Central memory CD8-positive, alpha-beta T cell (primary cell): ENCODE measurements around the gene FXYD5.

Experiments used
- ATAC-seq: fragments of 150-1000 bp; cut with Tn5 transposase; replicated peaks from 2 replicates; pipeline ENCODE4 v1.10.0; 2022; ENCODE audit warnings: mild to moderate bottlenecking, moderate FRiP score, moderate number of reproducible peaks; ENCODE audit not compliant: poor library complexity, severe bottlenecking; ENCODE audit errors: extremely low read depth
- DNase-seq, 2 donors: peaks; one replicate each; pipeline ENCODE4 v3.0.0; 2021; ENCODE audit warnings: low spot score in 2 of 2
- H3K27ac Mint-ChIP-seq: one replicate; pipeline ENCODE4 v1.8.0; 2022; ENCODE audit warnings: low read depth, mild to moderate bottlenecking, moderate library complexity, mixed read lengths
- H3K27me3 Mint-ChIP-seq: one replicate; pipeline ENCODE4 v1.8.0; 2022; ENCODE audit warnings: mixed read lengths
- H3K36me3 Mint-ChIP-seq: one replicate; pipeline ENCODE4 v1.8.0; 2022; ENCODE audit warnings: mild to moderate bottlenecking, moderate library complexity, mixed read lengths; ENCODE audit not compliant: insufficient read depth
- H3K4me1 Mint-ChIP-seq: one replicate; pipeline ENCODE4 v1.8.0; 2022; ENCODE audit warnings: mixed read lengths
- H3K4me3 Mint-ChIP-seq: one replicate; pipeline ENCODE4 v1.8.0; 2022; ENCODE audit warnings: mild to moderate bottlenecking, moderate library complexity, mixed read lengths
- H3K9me3 Mint-ChIP-seq: one replicate; pipeline ENCODE4 v1.8.0; 2022; ENCODE audit warnings: mixed read lengths

Gene FXYD5, protein sequence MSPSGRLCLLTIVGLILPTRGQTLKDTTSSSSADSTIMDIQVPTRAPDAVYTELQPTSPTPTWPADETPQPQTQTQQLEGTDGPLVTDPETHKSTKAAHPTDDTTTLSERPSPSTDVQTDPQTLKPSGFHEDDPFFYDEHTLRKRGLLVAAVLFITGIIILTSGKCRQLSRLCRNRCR

DNA sequence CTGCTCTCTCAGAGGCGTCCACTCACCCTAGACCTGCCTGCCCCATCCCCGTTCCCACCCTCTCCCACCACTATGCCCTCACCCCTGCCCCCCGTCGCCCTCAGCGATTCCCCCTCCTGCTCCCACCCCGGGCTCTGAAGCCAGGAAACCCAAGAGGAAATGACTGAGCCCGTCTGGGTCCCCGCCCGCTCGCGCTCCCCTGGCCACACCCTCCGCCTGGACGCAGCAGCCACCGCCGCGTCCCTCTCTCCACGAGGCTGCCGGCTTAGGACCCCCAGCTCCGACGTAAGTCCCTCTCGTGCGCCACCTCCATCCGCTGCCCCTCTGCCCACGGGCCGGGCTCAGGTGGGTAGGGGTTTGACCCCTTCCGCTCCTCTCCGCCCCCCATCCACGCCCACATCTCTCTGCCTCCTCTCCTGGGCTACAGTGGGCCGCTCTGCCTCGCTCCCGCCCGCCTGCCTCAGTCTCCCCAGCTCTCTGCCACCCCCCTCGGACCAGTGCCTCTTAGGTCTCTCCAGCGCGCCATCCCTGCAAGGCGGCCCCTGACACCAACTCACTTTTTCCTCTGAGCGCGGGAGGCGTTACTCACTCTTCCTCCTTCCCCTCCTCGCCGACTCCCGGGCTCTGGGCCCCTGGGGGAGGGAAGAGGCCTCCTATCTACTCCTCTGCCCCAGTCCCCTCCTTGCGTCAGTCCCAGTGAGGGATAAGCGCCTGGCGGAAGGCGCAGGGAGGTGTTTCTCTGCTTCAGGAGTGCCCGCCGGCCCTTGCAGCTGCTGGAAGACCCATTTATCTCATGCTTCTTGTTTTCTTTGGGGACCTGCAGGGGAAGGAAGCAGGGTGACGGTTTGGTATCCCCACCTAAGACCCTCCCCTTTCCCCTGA, at the start of gene FXYD5:
Gene FXYD5, plus strand, starts transcription at position 211 of the 882 bp plus-strand sequence. CDS start 816 bp downstream, outside the sequence.
- peaks cover 41% of the 10 kb centered on the region for H3K36me3 Mint-ChIP-seq
- peaks cover 51% of the 10 kb centered on the region for H3K4me1 Mint-ChIP-seq
- peak within 1 kb of the TSS; percentile 100 for H3K4me3 Mint-ChIP-seq
- ATAC-seq (peak; percentile 75), DNase-seq (peak; percentile 41 to 48)
- no peaks in the 10 kb centered on the region for H3K27me3 Mint-ChIP-seq
- peak within 1 kb of the TSS; percentile 99 for H3K27ac Mint-ChIP-seq
- H3K9me3 Mint-ChIP-seq = no peaks in the 10 kb centered on the region

DNA sequence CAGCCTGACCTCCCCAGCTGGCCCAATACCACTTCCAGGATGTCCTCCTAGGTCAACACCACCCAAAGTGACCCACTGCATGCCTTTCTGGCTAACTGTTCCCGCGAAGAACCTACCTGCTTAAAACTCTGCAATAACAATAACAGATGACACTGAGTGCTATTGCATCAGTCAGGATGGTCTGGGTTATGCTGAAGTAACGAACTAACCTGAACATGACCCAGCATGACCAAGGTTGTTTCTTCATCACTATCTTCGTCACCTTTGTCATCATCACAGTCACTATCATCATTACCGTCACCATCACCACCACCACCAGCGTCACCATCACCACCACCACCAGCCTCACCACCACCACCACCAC, 49.5 kb upstream of the FXYD5 start:
- ATAC-seq (no peak), DNase-seq (no peak)
- no peak overlapping the region for H3K4me3 Mint-ChIP-seq
- H3K9me3 Mint-ChIP-seq = no peaks in the 10 kb centered on the region
- no peaks in the 10 kb centered on the region for H3K27me3 Mint-ChIP-seq
- H3K27ac Mint-ChIP-seq = no peak overlapping the region
- peaks cover 3% of the 10 kb centered on the region for H3K36me3 Mint-ChIP-seq
- H3K4me1 Mint-ChIP-seq = no peaks in the 10 kb centered on the region

DNA sequence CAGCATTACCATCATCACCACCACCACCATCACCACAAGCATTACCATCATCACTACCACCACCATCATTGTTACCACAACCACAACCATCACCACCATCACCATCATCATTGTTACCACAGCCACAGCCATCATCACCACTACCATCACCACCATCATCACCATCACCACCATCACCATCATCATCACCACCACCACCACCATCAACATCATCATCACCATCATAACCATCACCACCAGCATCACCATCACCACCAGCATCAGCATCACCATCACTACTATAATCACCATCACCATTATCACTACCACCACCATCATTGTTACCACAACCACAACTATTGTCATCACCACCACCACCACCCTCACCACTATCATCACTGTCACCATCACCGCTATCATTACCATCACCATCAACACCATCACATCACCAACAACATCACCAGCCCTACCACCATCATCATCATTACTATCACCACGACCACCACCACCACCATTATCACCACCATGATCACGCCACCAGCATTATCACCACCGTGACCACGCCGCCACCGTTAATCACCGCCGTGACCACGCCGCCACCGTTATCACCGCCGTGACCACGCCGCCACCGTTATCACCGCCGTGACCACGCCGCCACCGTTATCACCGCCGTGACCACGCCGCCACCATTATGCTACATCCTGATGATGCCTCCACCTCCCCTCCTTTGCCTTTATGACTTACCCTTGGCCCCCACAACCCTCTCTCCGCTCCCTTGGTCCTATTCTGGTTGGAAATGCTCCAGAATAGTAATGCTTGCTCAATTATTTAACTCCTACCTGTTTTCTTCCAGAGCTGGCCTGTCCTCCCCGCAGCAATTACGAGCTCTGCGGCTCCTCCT, 48.9 kb upstream of the FXYD5 start:
- Mint-ChIP-seq H3K27me3 (no peaks in the 10 kb centered on the region), H3K27ac (no peak overlapping the region), H3K4me3 (no peak overlapping the region), H3K9me3 (no peaks in the 10 kb centered on the region), H3K36me3 (peaks cover 3% of the 10 kb centered on the region), H3K4me1 (no peaks in the 10 kb centered on the region)
- ATAC-seq (no peak), DNase-seq (no peak)

- Mint-ChIP-seq H3K27ac (no peak overlapping the region), H3K27me3 (no peaks in the 10 kb centered on the region), H3K36me3 (peaks cover 3% of the 10 kb centered on the region), H3K9me3 (no peaks in the 10 kb centered on the region), H3K4me1 (no peaks in the 10 kb centered on the region), H3K4me3 (no peak overlapping the region)
- DNase-seq (no peak), ATAC-seq (no peak)
Observed at GRCh38 chr19:35106291-35106583, 48.3 kb upstream of the FXYD5 start.

DNA sequence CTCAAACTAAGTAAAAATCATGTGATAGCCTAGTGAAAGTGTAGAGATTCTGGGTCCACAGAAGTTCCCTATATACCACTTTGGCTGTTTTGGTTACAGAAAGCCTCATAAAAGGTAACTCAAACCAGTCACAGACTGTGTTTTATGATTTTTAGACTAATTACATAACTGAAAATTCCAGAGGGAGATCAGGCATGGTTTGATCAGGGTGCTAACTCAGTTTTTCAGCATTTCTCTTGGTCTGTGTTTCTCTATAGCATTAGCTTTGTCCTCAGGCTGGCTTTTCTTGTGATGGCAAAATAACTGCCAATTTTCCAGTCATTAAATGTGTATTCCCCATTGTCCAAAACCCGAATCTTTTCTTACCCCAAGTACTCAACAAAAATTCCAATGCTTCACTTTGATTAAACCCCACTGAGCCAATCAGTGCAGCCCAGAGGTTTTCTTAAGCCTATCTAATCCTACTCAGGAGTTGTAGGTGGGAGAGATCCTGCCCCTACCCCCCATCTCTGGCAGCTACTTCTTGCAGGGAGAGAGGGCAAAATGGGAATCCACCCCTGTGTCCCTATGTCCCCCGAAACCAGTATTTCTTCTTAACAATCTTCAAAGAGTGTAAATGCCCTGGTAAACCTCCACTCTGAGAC, 47.5 kb upstream of the FXYD5 start:
- Mint-ChIP-seq H3K27ac (no peak overlapping the region), H3K27me3 (peaks cover 6% of the 10 kb centered on the region), H3K4me1 (no peaks in the 10 kb centered on the region), H3K4me3 (no peak overlapping the region), H3K36me3 (peaks cover 3% of the 10 kb centered on the region), H3K9me3 (no peaks in the 10 kb centered on the region)
- DNase-seq (no peak), ATAC-seq (no peak)

GRCh38 chr19:35107545-35107944, 47.0 kb upstream of the FXYD5 start:
- Mint-ChIP-seq H3K4me3 (no peak overlapping the region), H3K9me3 (no peaks in the 10 kb centered on the region), H3K27ac (no peak overlapping the region), H3K27me3 (peaks cover 10% of the 10 kb centered on the region), H3K4me1 (no peaks in the 10 kb centered on the region), H3K36me3 (peaks cover 3% of the 10 kb centered on the region)
- no peak for DNase-seq
- no peak for ATAC-seq

- peaks cover 10% of the 10 kb centered on the region for H3K27me3 Mint-ChIP-seq
- H3K4me1 Mint-ChIP-seq = no peaks in the 10 kb centered on the region
- ATAC-seq (no peak), DNase-seq (no peak)
- H3K27ac Mint-ChIP-seq = peak overlapping the region; percentile 45
- H3K4me3 Mint-ChIP-seq = no peak overlapping the region
- peaks cover 3% of the 10 kb centered on the region for H3K36me3 Mint-ChIP-seq
- no peaks in the 10 kb centered on the region for H3K9me3 Mint-ChIP-seq
Observed at GRCh38 chr19:35108730-35109129, 45.8 kb upstream of the FXYD5 start.

DNA sequence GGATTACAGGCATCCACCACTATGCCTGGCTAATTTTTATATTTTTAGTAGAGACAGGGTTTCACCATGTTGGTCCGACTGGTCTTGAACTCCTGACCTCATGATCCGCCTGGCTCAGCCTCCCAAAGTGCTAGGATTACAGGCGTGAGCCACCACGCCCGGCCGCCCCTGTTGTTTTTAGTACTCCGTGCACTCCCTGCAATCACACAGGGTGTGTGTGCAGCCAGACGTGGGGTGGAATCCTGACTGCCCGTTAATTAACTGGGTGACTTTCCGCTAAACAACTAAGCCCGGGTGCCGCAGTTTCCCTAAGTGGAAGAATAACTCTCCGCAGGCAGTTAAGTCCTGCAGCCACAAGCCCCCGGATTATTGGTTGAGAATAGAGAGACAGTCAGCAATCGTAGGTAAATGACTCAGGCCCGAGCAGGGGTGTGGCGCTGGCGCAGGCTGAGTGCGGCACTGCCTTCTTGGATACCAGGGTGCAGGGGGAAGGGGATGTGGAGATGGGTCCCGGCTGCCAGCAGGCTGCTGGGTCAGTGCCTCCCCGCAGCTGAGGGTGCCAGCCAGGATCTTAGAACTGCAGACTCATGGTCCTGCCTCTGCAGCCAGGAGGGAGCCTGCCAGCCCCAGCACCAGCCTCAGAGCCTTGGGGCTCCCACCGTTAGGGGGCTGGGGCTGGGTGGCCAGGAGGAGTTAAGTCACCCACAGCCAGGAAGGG, 45.0 kb upstream of the FXYD5 start:
- peaks cover 3% of the 10 kb centered on the region for H3K4me1 Mint-ChIP-seq
- peaks cover 3% of the 10 kb centered on the region for H3K36me3 Mint-ChIP-seq
- peaks cover 10% of the 10 kb centered on the region for H3K27me3 Mint-ChIP-seq
- H3K9me3 Mint-ChIP-seq = no peaks in the 10 kb centered on the region
- DNase-seq = no peak
- H3K27ac Mint-ChIP-seq = peak overlapping the region; percentile 26
- no peak for ATAC-seq
- H3K4me3 Mint-ChIP-seq = no peak overlapping the region

DNA sequence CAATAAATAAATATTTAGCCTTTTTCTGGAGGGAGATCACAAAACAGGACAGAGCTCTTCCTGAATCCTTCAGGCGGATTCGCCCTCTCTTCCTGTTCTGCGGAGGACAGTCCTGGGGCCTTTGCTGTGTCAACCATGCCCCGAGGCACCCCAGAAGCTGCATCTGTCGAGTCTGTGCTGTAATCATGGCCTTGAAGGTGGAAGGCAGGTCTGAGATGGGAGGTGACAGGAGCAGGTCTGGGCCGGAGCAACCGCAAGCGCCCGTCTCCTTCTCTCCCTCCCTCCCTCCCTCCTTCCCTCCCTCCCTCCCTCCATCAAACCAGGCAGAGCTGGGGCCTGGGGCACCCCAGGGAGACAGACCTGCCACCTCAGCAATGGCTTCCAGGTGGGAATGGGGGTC, 43.6 kb upstream of the FXYD5 start:
- H3K27ac Mint-ChIP-seq = no peak overlapping the region

DNA sequence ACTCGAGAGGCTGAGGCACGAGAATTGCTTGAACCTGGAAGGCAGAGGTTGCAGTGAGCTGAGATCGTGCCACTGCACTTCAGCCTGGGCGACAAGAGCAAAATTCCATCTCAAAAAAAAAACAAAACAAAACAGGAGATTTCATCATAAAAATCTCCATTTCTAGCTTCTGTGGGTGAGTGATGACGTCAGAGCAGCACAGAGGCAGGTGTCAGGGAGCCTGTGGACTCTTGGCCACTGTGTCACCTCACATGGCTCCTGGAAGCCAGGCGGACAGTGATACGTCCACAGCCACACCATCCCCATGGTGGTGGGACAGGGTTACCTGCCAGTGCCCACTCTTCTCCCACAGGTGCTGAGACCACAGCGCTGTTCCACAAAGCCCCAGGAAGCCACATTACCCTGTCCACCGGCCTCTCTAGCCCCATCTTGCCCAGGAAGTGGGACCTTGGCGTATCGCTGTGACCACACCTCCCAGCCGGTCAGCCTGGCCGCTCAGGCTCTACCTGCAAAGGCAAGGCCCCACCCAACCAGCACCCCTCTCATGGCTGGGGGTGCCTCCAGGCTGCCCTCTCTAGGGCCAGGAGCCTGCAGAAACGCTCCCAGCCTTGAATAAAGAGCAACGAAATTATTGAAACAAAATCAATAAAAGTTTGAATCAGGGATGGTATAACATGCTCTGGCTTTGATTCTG, 41.4 kb upstream of the FXYD5 start:
- no peak overlapping the region for H3K27ac Mint-ChIP-seq
- no peaks in the 10 kb centered on the region for H3K9me3 Mint-ChIP-seq
- H3K27me3 Mint-ChIP-seq = peaks cover 10% of the 10 kb centered on the region
- H3K4me3 Mint-ChIP-seq = no peak overlapping the region
- DNase-seq = no peak
- peaks cover 8% of the 10 kb centered on the region for H3K4me1 Mint-ChIP-seq
- no peaks in the 10 kb centered on the region for H3K36me3 Mint-ChIP-seq
- no peak for ATAC-seq

More for the DNA sequence above, 43.6 kb upstream of the FXYD5 start:
- peaks cover 10% of the 10 kb centered on the region for H3K27me3 Mint-ChIP-seq
- H3K9me3 Mint-ChIP-seq = no peaks in the 10 kb centered on the region
- H3K4me1 Mint-ChIP-seq = peaks cover 8% of the 10 kb centered on the region
- no peak for DNase-seq
- no peak overlapping the region for H3K4me3 Mint-ChIP-seq
- no peak for ATAC-seq
- H3K36me3 Mint-ChIP-seq = peaks cover 2% of the 10 kb centered on the region

- DNase-seq (peak; percentile 52 to 63), ATAC-seq (peak; percentile 52)
- Mint-ChIP-seq H3K4me1 (peaks cover 8% of the 10 kb centered on the region), H3K27me3 (peaks cover 10% of the 10 kb centered on the region), H3K27ac (no peak overlapping the region), H3K4me3 (no peak overlapping the region), H3K36me3 (no peaks in the 10 kb centered on the region), H3K9me3 (no peaks in the 10 kb centered on the region)
Observed at GRCh38 chr19:35114353-35115176, 40.0 kb upstream of the FXYD5 start.
